Caco-2 (cell line): ENCODE results near the gene MLYCD. TPM values are rescaled to one million over a fixed set of nuclear protein-coding genes. Genes with fewer than 3 reads are reported as not detected.

Experiments used
- BruUV-seq: library from RNA; stranded (reverse); fragments of 400-500 nt; replicated peaks from 2 replicates; lab custom pipeline; 2021; lab: Mats Ljungman, UMichigan
- CTCF ChIA-PET: fragments of 300-600 bp; sonication (Branson Sonifier 250); formaldehyde crosslinking; loops from one replicate; lab custom pipeline; 2022; ENCODE audit warnings: antibody characterized with exemption; lab: Charles Lee
- POLR2A ChIA-PET: fragments of 300-600 bp; sonication (Branson Sonifier 250); formaldehyde crosslinking; loops from one replicate; lab custom pipeline; 2022; ENCODE audit warnings: antibody characterized with exemption; lab: Charles Lee
- DNase-seq, 2 experiments: peaks; one replicate each; pipeline versions ENCODE4 v3.0.0 to v3.0.0-alpha.2; 2020 to 2022
- H3K27me3 ChIP-seq: replicated peaks from 2 replicates; pipeline ENCODE4 v1.6.0; 2011; ENCODE audit warnings: low read length; ENCODE audit not compliant: control insufficient read depth, insufficient read depth
- H3K36me3 ChIP-seq: 2 replicates; pipeline ENCODE4 v1.5.1; 2011; ENCODE audit warnings: low read length; ENCODE audit not compliant: control insufficient read depth, insufficient read depth
- H3K4me1 ChIP-seq: fragments of 250-450 bp; sonication (Bioruptor Pico); 2 replicates; pipeline ENCODE4 v1.5.1; 2020; ENCODE audit warnings: mild to moderate bottlenecking
- H3K4me3 ChIP-seq: 2 replicates; pipeline ENCODE4 v1.5.1; 2011; ENCODE audit warnings: low read depth, mild to moderate bottlenecking, control low read depth, low read length
- H3K9me3 ChIP-seq: fragments of 250-450 bp; sonication (Bioruptor Pico); 2 replicates; pipeline ENCODE4 v1.5.1; 2020; ENCODE audit warnings: mild to moderate bottlenecking, moderate library complexity
- H3K27ac Mint-ChIP-seq: one replicate; pipeline ENCODE4 v1.8.0; 2022; ENCODE audit warnings: mixed read lengths; ENCODE audit not compliant: unreplicated experiment
- H3K27me3 Mint-ChIP-seq: one replicate; pipeline ENCODE4 v1.8.0; 2022; ENCODE audit warnings: mixed read lengths; ENCODE audit not compliant: insufficient read depth, unreplicated experiment
- H3K36me3 Mint-ChIP-seq: one replicate; pipeline ENCODE4 v1.8.0; 2022; ENCODE audit warnings: mild to moderate bottlenecking, mixed read lengths; ENCODE audit not compliant: insufficient read depth, unreplicated experiment
- H3K4me1 Mint-ChIP-seq: one replicate; pipeline ENCODE4 v1.8.0; 2022; ENCODE audit warnings: low read depth, mixed read lengths; ENCODE audit not compliant: unreplicated experiment
- H3K4me3 Mint-ChIP-seq: one replicate; pipeline ENCODE4 v1.8.0; 2022; ENCODE audit warnings: mild to moderate bottlenecking, moderate library complexity, mixed read lengths; ENCODE audit not compliant: unreplicated experiment
- H3K9me3 Mint-ChIP-seq: one replicate; pipeline ENCODE4 v1.8.0; 2022; ENCODE audit warnings: mixed read lengths; ENCODE audit not compliant: unreplicated experiment
- CTCF ChIP-seq, 2 experiments: fragments of 200-600 bp in 1 of 2; IDR thresholded peaks; 1 replicate in 1 of 2; 2 replicates in 1 of 2; pipeline versions ENCODE4 v1.5.1 to v1.8.0; 2011 to 2022; ENCODE audit warnings: antibody characterized with exemption in 1 of 2, control low read depth in 1 of 2, inconsistent platforms in 1 of 2, low read depth in 1 of 2, low read length in 1 of 2, mild to moderate bottlenecking in 1 of 2, moderate library complexity in 1 of 2; ENCODE audit not compliant: insufficient read depth in 1 of 2, severe bottlenecking in 1 of 2, unreplicated experiment in 1 of 2
- intact Hi-C: fragments of 100-400 bp; cut with micrococcal nuclease; formaldehyde crosslinking; loops from one replicate; pipeline ENCODE4 v1.10.0; 2022; ENCODE audit not compliant: unreplicated experiment
- total RNA-seq: library from RNA; stranded (reverse); gene quantifications from 2 replicates; pipeline ENCODE4 v1.2.3, GENCODE V29; 2022

Gene MLYCD
- total RNA-seq, 1 experiment from 2014 or later: 8.7 TPM

- ChIA-PET POLR2A (interaction anchor here (0.6 kb wide), 1 partner anchor 49 kb away, joined by 3 read pairs; no protein-coding TSS in a partner anchor), CTCF (interaction anchor here (0.6 kb wide), 1 partner anchor 107 kb away, joined by 6 read pairs; no protein-coding TSS in a partner anchor)
- Mint-ChIP-seq H3K27me3 (peaks cover 3% of the 10 kb centered on the region), H3K27ac (no peak overlapping the region), H3K4me3 (no peak overlapping the region), H3K36me3 (no peaks in the 10 kb centered on the region), H3K9me3 (no peaks in the 10 kb centered on the region), H3K4me1 (no peaks in the 10 kb centered on the region)
- Histone ChIP-seq H3K4me3 (no peak overlapping the region), H3K9me3 (no peaks in the 10 kb centered on the region), H3K36me3 (no peaks in the 10 kb centered on the region), H3K27me3 (no peaks in the 10 kb centered on the region; the same call in 1 of the 2 replicates), H3K4me1 (no peaks in the 10 kb centered on the region)
- intact Hi-C loops: no loop called here
- no peak for DNase-seq
- no peak for TF ChIP-seq CTCF (IDR thresholded peaks at IDR 0.05; ENCODE audit: insufficient read depth in 1 of 2, low read depth in 1 of 2, low read length in 1 of 2, severe bottlenecking in 1 of 2, unreplicated experiment in 1 of 2)
- BruUV-seq: no TSS peak
Measured at GRCh38 chr16:83850947-83851346, 48.0 kb upstream of the MLYCD start.

GRCh38 chr16:83851473-83851872 lies 47.4 kb upstream of the MLYCD start:
- CTCF ChIA-PET: interaction anchor here (0.6 kb wide), 1 partner anchor 106 kb away, joined by 6 read pairs; no protein-coding TSS in a partner anchor
- peaks cover 3% of the 10 kb centered on the region for H3K27me3 Mint-ChIP-seq

GRCh38 chr16:83852774-83853173 lies 46.1 kb upstream of the MLYCD start:
- BruUV-seq: no TSS peak
- no peak for TF ChIP-seq CTCF (IDR thresholded peaks at IDR 0.05; ENCODE audit: insufficient read depth in 1 of 2, low read depth in 1 of 2, low read length in 1 of 2, severe bottlenecking in 1 of 2, unreplicated experiment in 1 of 2)
- Histone ChIP-seq H3K9me3 (no peaks in the 10 kb centered on the region), H3K27me3 (no peaks in the 10 kb centered on the region; the same call in 1 of the 2 replicates), H3K4me3 (no peak overlapping the region), H3K4me1 (no peaks in the 10 kb centered on the region), H3K36me3 (no peaks in the 10 kb centered on the region)
- ChIA-PET CTCF (no interaction called here), POLR2A (no interaction called here)
- Mint-ChIP-seq H3K27ac (no peak overlapping the region), H3K4me3 (no peak overlapping the region), H3K4me1 (no peaks in the 10 kb centered on the region), H3K9me3 (no peaks in the 10 kb centered on the region), H3K27me3 (peaks cover 3% of the 10 kb centered on the region), H3K36me3 (no peaks in the 10 kb centered on the region)
- intact Hi-C loops: no loop called here
- DNase-seq: no peak

More at GRCh38 chr16:83851473-83851872, 47.4 kb upstream of the MLYCD start:
- intact Hi-C loops: no loop called here
- DNase-seq: no peak
- BruUV-seq: no TSS peak
- H3K4me3 ChIP-seq: no peak overlapping the region
- Mint-ChIP-seq H3K9me3 (no peaks in the 10 kb centered on the region), H3K36me3 (no peaks in the 10 kb centered on the region), H3K27ac (no peak overlapping the region), H3K4me3 (no peak overlapping the region), H3K4me1 (no peaks in the 10 kb centered on the region)
- TF ChIP-seq CTCF (IDR thresholded peaks at IDR 0.05; ENCODE audit: insufficient read depth in 1 of 2, low read depth in 1 of 2, low read length in 1 of 2, severe bottlenecking in 1 of 2, unreplicated experiment in 1 of 2): no peak
- H3K27me3 ChIP-seq: no peaks in the 10 kb centered on the region; the same call in 1 of the 2 replicates
- no peaks in the 10 kb centered on the region for H3K4me1 ChIP-seq
- POLR2A ChIA-PET: interaction anchor here (0.6 kb wide), 1 partner anchor 48 kb away, joined by 3 read pairs; no protein-coding TSS in a partner anchor
- no peaks in the 10 kb centered on the region for H3K36me3 ChIP-seq
- no peaks in the 10 kb centered on the region for H3K9me3 ChIP-seq
